Activated CD4-positive, alpha-beta T cell treated with anti-CD3 and anti-CD28 coated beads, Interleukin-2, amount 50 U/mL, for 1 hour (primary cell): ENCODE measurements around the gene BMP5.
"Not testable (repeated sequence)": the region's sequence is repeated elsewhere in the genome, so short reads cannot be mapped to it uniquely, and the experiment has no call there.

Source experiments
- DNase-seq: peaks from one replicate; pipeline ENCODE4 v3.0.0-alpha.2; 2020

BMP5 gene

DNA sequence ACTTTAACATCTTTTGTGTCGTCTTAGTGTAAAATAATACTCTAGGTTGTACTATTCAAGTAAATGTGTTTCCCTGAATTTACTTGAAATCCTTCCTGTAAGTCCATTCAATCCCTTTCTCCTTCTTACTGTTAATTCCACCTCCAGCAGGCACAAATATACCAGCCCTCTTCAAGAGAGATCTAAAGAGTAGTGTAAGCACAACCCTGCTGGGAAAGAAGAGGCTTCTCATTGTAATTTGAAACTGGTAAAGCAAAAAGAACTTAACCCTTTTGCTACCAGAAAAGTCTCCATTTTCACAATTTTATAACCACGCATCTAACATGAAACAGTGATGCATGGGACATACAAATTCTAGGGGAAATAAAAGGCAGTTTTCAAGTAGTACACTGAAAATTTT lies at the start of gene BMP5:
TSS of gene BMP5 (minus strand) at position 191 of the 400 bp plus-strand sequence. CDS start 725 bp downstream, outside the sequence.
- DNase-seq = no peak

DNA sequence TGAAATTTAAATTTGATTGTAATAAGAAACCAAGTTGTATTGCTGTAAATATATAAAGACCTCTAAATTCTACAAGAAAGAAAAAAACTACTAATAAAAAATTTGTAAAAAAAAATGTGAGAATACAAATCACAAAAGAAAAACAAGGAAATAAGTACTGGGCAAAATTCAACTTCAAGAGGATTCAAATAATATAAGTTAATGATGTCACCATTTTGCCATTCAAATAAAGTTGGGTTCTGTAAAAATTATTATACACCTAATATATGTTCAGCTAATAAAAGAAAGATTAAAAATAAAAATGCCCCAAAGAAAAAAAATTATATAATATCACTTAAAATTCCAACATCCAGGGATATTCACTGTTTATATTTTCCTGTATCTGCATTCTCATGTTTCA lies 47.0 kb upstream of the BMP5 start:
- DNase-seq = no peak

DNA sequence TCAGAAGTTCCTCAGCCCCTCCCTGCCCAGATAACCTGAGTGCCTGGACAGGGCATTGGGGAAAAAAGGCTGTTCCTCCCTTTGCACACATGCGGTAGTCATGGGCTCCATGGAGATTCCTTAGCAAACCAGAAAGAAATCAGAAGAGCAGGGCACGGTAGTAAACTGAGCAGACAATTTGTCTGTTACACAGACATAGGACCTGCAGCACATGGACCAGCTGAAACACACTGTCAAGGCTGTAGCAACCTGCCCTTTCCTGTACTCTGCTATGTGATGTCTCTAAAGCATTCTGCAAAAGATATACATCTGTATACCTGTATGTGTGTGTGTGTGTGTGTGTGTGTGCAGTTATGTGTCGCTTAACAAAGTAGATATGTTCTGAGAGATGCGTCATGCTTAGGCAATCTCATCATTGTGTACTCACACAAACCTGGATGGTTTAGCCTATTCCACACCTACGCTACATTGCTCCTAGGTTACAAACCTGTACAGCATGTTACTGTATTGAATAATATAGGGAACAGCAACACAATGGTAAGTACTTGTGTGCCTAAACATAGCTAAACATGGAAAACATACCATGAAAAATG lies 44.4 kb upstream of the BMP5 start:
- no peak for DNase-seq

- DNase-seq = no peak
These were observed 43.2 kb upstream of the BMP5 start for GRCh38 chr6:55918639-55919038.

DNA sequence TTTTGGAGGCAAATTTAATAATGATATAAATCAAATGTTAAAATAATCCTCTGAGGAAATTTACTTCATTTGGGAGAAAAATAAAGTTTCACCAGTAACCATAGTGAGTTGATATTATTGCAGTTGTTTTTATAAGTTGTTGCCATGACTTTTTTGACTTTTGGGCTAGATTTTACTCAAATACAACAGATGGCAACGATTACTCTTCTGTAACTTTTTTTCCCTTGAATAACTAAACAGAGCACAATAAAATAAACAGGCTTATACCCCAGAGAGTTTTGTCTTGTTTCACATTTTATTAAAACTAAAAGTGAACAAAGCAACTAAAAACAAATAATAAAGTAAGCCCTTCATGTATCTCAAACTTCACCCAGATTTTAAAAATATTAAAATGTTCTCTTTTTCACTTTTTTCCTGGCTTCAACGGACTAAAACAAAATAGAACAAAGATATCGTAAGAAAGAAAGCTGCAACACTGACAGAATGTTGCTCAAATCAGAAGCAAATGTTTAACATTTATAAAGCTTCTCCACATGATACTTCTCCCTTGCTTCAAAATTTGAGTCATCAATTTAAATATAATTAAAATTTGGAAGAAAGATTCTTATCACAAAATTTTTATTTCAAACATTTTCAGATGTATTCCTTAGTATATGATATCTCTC lies 42.5 kb upstream of the BMP5 start:
- DNase-seq = no peak

GRCh38 chr6:55916188-55916587 lies 40.8 kb upstream of the BMP5 start:
- no peak for DNase-seq

- no peak for DNase-seq
These were observed 38.1 kb upstream of the BMP5 start for GRCh38 chr6:55913228-55914195.

DNA sequence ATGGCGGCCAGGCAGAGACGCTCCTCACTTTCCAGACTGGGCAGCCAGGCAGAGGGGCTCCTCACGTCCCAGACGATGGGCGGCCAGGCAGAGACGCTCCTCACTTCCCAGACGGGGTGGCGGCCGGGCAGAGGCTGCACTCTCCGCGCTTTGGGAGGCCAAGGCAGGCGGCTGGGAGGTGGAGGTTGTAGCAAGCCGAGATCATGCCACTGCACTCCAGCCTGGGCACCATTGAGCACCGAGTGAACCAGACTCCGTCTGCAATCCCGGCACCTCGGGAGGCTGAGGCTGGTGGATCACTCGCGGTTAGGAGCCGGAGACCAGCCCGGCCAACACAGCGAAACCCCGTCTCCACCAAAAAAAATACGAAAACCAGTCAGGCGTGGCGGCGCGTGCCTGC lies 35.1 kb upstream of the BMP5 start:
- DNase-seq = not testable (repeated sequence)

- DNase-seq = not testable (repeated sequence)
These were observed 34.5 kb upstream of the BMP5 start for GRCh38 chr6:55909911-55910310.

- no peak for DNase-seq
These were observed 27.4 kb upstream of the BMP5 start for GRCh38 chr6:55902796-55903195.

- no peak for DNase-seq
These were observed 26.4 kb upstream of the BMP5 start for GRCh38 chr6:55901765-55902270.

DNA sequence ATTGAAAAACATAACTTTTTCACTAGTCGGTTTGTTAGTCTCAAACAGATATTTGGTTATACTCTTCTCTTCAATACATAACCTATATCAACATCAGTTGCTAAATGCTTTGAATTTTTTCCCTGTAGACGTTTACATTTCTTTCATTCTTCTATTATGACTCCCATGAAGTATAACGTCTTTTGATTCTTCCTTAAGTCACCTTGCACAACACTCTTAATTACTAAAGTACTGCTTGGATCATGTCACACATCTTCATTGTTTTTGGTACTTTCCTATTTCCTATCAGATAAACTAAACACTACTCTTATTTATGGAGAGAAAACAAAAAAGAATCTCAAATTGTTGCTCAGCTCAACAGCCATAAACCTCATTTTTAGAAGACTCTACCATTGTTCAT lies 23.0 kb upstream of the BMP5 start:
- no peak for DNase-seq

DNA sequence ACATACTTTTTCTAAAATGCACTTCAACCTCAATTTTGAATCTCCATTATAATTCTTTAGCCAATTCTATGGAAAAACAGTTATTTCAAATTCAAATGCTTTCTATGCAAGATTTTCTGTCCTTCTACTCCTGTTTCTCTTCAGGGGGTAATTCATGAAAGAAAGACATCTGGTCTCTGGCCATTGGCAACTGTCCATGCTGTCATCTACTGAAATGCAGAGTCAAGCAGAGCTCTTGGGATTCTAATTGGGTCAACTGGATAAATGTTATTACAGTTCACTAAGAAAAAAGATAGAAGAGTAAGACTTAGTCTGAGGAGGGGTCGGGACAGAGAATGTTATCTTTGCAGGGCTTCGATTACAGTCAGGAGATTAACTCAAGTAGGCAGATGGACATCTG lies 22.0 kb upstream of the BMP5 start:
- DNase-seq = no peak

DNA sequence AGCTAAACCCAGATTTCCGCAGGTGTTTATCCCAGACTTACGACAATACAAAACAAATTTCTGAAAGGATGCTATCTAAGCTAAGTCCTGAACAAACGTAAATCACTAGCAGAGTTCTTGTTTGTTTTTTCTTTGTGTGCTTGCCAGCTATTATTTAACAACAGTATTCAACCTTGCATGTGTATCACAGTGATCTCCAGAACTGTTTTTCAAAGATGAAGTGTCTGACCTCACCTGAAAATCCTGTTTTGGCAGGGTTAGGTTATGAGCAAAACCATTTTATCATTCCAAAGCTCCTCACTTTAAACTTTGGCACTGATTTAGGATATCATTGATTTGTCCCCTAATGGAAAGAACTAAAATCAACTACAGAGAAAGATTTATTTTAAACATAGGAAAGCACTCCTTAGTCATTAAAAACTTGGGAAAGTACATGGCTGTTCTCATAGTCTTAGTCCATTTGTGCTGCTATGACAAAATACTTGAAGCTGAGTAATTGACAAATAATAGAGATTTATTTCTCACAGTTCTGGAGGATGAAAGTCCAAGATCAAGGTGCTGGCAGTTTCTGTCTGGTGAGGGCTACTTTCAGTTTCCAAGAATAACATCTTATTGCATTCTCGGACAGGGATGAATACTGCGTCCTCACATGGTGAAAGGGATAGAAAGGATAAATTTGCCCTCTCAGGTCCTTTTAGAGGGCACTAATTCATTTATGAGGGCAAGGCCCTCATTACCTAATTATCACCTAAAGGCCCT lies 20.8 kb upstream of the BMP5 start:
- no peak for DNase-seq

DNA sequence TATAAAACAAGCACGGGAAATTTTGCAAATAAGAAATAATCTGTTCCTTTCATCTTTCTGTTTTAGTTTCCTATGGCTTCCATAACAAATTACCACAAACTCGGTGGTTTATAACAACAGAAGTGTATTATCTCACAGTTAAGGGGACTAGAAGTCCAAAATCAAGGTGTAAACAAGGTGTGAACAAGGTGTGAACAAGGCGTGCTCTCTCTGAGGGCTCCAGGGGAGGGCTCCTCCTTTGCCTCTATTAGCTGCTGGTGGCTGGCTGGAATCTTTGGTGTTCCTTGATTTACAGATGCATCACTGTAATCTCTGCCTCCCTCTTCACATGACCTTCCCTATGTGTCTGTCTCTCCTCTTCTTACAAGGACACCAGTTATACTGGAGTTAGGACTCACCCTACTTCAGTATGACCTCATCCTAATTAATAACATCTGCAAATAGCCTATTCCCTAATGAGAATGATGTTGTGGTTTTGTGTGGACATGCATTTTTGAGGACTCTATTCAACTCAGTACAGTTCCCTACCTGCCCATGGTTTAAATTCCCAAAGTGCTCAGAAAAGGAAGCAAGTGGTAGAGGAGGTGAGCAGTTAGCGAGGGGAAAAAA lies 17.5 kb upstream of the BMP5 start:
- DNase-seq = no peak

- DNase-seq = no peak
These were observed 13.5 kb upstream of the BMP5 start for GRCh38 chr6:55888917-55889316.

DNA sequence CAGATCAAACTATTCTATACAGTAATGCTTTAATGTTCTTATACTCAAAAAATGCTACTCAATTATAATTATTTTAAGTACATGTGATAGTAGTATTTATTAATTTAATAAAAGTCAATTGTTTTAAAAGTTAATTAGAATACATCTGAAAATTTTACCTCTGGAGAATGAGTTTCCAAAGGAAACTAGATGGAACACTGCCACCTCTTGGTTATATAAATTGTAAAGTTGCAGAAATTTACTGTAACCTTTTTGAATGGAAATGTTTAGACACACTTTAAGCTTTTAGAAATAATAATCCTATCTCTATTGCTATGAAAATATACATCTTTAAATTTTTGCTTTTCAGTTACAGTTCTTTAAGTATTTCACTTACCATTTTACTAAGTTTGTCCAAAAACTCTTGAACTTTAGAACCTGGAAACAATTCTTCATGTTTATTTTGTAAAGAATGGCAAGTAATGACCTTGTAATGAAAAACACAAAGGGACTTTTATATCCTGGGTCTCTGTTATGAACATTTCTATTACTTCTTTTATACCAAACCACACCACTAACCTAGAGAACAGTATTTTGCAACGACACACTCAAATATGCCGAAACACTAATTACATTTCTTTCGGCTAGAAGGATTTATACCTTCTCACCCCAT lies 10.9 kb upstream of the BMP5 start:
- no peak for DNase-seq

DNA sequence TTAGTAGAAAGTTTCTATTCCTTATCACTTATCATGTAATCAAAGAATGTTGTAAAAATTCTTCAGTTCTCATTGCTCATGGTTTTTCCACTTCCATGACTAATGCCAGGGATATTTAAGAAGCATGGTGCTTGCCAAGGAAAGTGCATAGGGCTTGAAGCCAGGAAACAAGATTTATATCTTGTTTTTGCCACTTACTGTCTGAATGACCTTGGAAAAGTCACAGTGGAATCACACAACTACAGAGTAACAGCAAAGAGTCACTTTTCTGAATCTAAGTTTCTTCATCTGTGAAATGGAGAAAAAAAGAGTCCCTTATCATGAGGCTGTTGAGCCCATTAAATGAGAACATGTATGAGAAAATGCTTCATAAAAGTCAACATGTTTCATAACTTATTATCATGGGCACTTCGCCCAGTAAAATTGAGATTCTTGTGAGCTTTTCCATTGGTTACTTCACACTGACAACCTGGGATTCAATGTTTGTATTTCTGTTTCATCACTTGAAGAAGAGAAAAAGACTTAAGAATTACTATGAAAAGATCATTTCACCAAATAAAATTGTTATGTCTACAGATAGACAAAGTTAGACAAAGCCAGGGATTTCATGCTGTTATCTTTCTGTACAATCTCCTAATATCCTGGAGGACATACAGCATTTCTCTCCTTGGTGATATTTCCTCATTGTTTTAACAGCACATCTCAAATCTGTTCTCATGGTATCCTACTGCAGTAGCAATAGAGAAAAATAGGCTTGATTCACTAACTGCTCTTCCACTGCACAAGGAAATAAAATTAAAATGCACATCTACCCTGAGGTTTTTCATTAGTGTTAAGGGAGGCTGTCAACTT lies 7.6 kb upstream of the BMP5 start:
- no peak for DNase-seq

GRCh38 chr6:55877283-55877682 lies 1.9 kb upstream of the BMP5 start:
- no peak for DNase-seq

GRCh38 chr6:55874316-55874715 lies 1.1 kb downstream of the BMP5 start:
- no peak for DNase-seq

DNA sequence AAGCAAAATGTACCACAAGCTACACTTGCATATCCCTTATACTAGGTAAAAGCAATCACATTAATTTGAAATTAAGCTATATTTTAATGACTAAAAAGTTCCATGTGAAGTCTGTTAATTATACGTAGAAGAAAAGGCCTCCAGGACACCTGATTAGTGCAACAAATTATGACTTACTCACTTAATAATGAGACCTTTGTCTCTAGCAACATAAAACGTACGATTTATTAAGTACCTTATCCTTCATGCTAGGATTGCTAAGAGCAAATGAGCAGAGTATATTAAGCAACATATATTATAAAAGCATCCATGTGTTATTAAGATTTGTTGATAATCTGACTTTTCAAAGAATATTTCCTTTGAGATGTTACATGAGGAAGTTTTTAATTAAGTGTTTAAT lies 2.5 kb downstream of the BMP5 start:
- DNase-seq = no peak
